Caco-2 (cell line): Measurements from ENCODE around the gene SLC23A1. TPM values are rescaled to one million over a fixed set of nuclear protein-coding genes. Genes with fewer than 3 reads are reported as not detected.

Experiments used
- BruUV-seq: library from RNA; stranded (reverse); fragments of 400-500 nt; replicated peaks from 2 replicates; lab custom pipeline; 2021; lab: Mats Ljungman, UMichigan
- CTCF ChIA-PET: fragments of 300-600 bp; sonication (Branson Sonifier 250); formaldehyde crosslinking; loops from one replicate; lab custom pipeline; 2022; ENCODE audit warnings: antibody characterized with exemption; lab: Charles Lee
- POLR2A ChIA-PET: fragments of 300-600 bp; sonication (Branson Sonifier 250); formaldehyde crosslinking; loops from one replicate; lab custom pipeline; 2022; ENCODE audit warnings: antibody characterized with exemption; lab: Charles Lee
- DNase-seq, 2 experiments: peaks; one replicate each; pipeline versions ENCODE4 v3.0.0 to v3.0.0-alpha.2; 2020 to 2022
- H3K27me3 ChIP-seq: replicated peaks from 2 replicates; pipeline ENCODE4 v1.6.0; 2011; ENCODE audit warnings: low read length; ENCODE audit not compliant: control insufficient read depth, insufficient read depth
- H3K36me3 ChIP-seq: 2 replicates; pipeline ENCODE4 v1.5.1; 2011; ENCODE audit warnings: low read length; ENCODE audit not compliant: control insufficient read depth, insufficient read depth
- H3K4me1 ChIP-seq: fragments of 250-450 bp; sonication (Bioruptor Pico); 2 replicates; pipeline ENCODE4 v1.5.1; 2020; ENCODE audit warnings: mild to moderate bottlenecking
- H3K4me3 ChIP-seq: 2 replicates; pipeline ENCODE4 v1.5.1; 2011; ENCODE audit warnings: low read depth, mild to moderate bottlenecking, control low read depth, low read length
- H3K9me3 ChIP-seq: fragments of 250-450 bp; sonication (Bioruptor Pico); 2 replicates; pipeline ENCODE4 v1.5.1; 2020; ENCODE audit warnings: mild to moderate bottlenecking, moderate library complexity
- H3K27ac Mint-ChIP-seq: one replicate; pipeline ENCODE4 v1.8.0; 2022; ENCODE audit warnings: mixed read lengths; ENCODE audit not compliant: unreplicated experiment
- H3K27me3 Mint-ChIP-seq: one replicate; pipeline ENCODE4 v1.8.0; 2022; ENCODE audit warnings: mixed read lengths; ENCODE audit not compliant: insufficient read depth, unreplicated experiment
- H3K36me3 Mint-ChIP-seq: one replicate; pipeline ENCODE4 v1.8.0; 2022; ENCODE audit warnings: mild to moderate bottlenecking, mixed read lengths; ENCODE audit not compliant: insufficient read depth, unreplicated experiment
- H3K4me1 Mint-ChIP-seq: one replicate; pipeline ENCODE4 v1.8.0; 2022; ENCODE audit warnings: low read depth, mixed read lengths; ENCODE audit not compliant: unreplicated experiment
- H3K4me3 Mint-ChIP-seq: one replicate; pipeline ENCODE4 v1.8.0; 2022; ENCODE audit warnings: mild to moderate bottlenecking, moderate library complexity, mixed read lengths; ENCODE audit not compliant: unreplicated experiment
- H3K9me3 Mint-ChIP-seq: one replicate; pipeline ENCODE4 v1.8.0; 2022; ENCODE audit warnings: mixed read lengths; ENCODE audit not compliant: unreplicated experiment
- intact Hi-C: fragments of 100-400 bp; cut with micrococcal nuclease; formaldehyde crosslinking; loops from one replicate; pipeline ENCODE4 v1.10.0; 2022; ENCODE audit not compliant: unreplicated experiment
- total RNA-seq: library from RNA; stranded (reverse); gene quantifications from 2 replicates; pipeline ENCODE4 v1.2.3, GENCODE V29; 2022
- TF ChIP-seq, protein P1 (sequence below), 2 experiments: fragments of 200-600 bp in 1 of 2; IDR thresholded peaks; 1 replicate in 1 of 2; 2 replicates in 1 of 2; pipeline versions ENCODE4 v1.5.1 to v1.8.0; 2011 to 2022; ENCODE audit warnings: antibody characterized with exemption in 1 of 2, control low read depth in 1 of 2, inconsistent platforms in 1 of 2, low read depth in 1 of 2, low read length in 1 of 2, mild to moderate bottlenecking in 1 of 2, moderate library complexity in 1 of 2; ENCODE audit not compliant: insufficient read depth in 1 of 2, severe bottlenecking in 1 of 2, unreplicated experiment in 1 of 2

Gene SLC23A1
- total RNA-seq, 1 experiment from 2014 or later = 20.4 TPM

DNA sequence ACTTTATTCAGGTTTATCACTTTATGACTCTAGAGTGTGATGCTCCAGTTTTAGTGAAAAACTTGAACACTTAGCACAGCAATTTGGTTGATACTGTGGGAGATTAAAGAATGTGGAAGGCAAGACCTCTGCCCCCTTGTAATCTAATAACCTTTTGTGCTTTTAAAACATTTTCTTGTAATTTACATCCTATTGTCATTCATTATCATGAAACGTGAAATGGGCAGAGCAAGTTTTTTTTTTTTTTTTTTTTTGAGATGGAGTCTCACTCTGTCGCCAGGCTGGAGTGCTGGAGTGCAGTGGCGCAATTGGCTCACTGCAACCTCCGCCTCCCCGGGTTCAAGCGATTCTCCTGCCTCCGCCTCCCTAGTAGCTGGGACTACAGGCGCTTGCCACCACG lies 39.6 kb downstream of the SLC23A1 start:
- BruUV-seq = no TSS peak
- Mint-ChIP-seq H3K27me3 (no peaks in the 10 kb centered on the region), H3K36me3 (peaks cover 66% of the 10 kb centered on the region), H3K9me3 (no peaks in the 10 kb centered on the region), H3K27ac (peak overlapping the region; percentile 98), H3K4me1 (peaks cover 13% of the 10 kb centered on the region), H3K4me3 (peak overlapping the region; percentile 96)
- CTCF ChIA-PET = no interaction called here
- intact Hi-C loops = loop anchor here (2.0 kb wide), 1 partner anchor 13 kb away; no protein-coding TSS in a partner anchor
- H3K4me1 ChIP-seq = peaks cover 6% of the 10 kb centered on the region; the same call in 1 of the 2 replicates
- no peaks in the 10 kb centered on the region for H3K9me3 ChIP-seq
- POLR2A ChIA-PET = no interaction called here
- peak overlapping the region; percentile 92 for H3K4me3 ChIP-seq
- TF ChIP-seq, protein P1, sequence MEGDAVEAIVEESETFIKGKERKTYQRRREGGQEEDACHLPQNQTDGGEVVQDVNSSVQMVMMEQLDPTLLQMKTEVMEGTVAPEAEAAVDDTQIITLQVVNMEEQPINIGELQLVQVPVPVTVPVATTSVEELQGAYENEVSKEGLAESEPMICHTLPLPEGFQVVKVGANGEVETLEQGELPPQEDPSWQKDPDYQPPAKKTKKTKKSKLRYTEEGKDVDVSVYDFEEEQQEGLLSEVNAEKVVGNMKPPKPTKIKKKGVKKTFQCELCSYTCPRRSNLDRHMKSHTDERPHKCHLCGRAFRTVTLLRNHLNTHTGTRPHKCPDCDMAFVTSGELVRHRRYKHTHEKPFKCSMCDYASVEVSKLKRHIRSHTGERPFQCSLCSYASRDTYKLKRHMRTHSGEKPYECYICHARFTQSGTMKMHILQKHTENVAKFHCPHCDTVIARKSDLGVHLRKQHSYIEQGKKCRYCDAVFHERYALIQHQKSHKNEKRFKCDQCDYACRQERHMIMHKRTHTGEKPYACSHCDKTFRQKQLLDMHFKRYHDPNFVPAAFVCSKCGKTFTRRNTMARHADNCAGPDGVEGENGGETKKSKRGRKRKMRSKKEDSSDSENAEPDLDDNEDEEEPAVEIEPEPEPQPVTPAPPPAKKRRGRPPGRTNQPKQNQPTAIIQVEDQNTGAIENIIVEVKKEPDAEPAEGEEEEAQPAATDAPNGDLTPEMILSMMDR (IDR thresholded peaks at IDR 0.05; ENCODE audit: insufficient read depth in 1 of 2, low read depth in 1 of 2, low read length in 1 of 2, severe bottlenecking in 1 of 2, unreplicated experiment in 1 of 2) = no peak
- H3K27me3 ChIP-seq = no peaks in the 10 kb centered on the region
- H3K36me3 ChIP-seq = no peaks in the 10 kb centered on the region
- no peak for DNase-seq

DNA sequence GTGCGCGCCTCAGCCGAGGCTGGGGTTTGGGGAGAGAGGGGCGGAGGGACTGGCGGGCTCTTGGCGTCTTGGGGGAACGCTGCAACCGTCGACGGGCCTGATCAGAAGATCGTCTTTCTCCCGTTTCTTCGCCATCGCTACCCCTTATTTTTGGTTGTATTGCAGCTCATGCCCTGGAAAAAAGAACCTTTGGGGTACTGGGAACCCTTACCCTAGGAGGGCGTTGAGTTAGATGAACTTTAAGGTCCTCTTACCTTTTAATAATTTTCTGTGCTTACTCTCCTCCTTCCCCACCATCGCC lies 40.7 kb downstream of the SLC23A1 start:
- Mint-ChIP-seq H3K9me3 (no peaks in the 10 kb centered on the region), H3K27me3 (no peaks in the 10 kb centered on the region), H3K4me3 (peak overlapping the region; percentile 96), H3K36me3 (peaks cover 63% of the 10 kb centered on the region), H3K27ac (peak overlapping the region; percentile 98), H3K4me1 (peaks cover 13% of the 10 kb centered on the region)
- ChIA-PET POLR2A (interaction anchor here (0.6 to 1.8 kb wide), 19 partner anchors 10 to 662 kb away, joined by 3 to 38 read pairs (median 5); partner anchors contain the start of genes CXXC5, DNAJC18, MATR3 and SIL1), CTCF (interaction anchor here (0.6 to 1.2 kb wide), 8 partner anchors 28 to 1297 kb away, joined by 3 to 8 read pairs (median 4); no protein-coding TSS in a partner anchor)
- Histone ChIP-seq H3K9me3 (no peaks in the 10 kb centered on the region), H3K4me1 (peaks cover 6% of the 10 kb centered on the region; the same call in 1 of the 2 replicates), H3K27me3 (no peaks in the 10 kb centered on the region), H3K36me3 (no peaks in the 10 kb centered on the region), H3K4me3 (peak overlapping the region; percentile 92)
- intact Hi-C loops = loop anchor here (1.0 to 2.0 kb wide), 2 partner anchors 14 to 51 kb away; no protein-coding TSS in a partner anchor
- TF ChIP-seq, protein P1 (IDR thresholded peaks at IDR 0.05; ENCODE audit: insufficient read depth in 1 of 2, low read depth in 1 of 2, low read length in 1 of 2, severe bottlenecking in 1 of 2, unreplicated experiment in 1 of 2) = no peak
- no TSS peak for BruUV-seq
- DNase-seq = no peak

DNA sequence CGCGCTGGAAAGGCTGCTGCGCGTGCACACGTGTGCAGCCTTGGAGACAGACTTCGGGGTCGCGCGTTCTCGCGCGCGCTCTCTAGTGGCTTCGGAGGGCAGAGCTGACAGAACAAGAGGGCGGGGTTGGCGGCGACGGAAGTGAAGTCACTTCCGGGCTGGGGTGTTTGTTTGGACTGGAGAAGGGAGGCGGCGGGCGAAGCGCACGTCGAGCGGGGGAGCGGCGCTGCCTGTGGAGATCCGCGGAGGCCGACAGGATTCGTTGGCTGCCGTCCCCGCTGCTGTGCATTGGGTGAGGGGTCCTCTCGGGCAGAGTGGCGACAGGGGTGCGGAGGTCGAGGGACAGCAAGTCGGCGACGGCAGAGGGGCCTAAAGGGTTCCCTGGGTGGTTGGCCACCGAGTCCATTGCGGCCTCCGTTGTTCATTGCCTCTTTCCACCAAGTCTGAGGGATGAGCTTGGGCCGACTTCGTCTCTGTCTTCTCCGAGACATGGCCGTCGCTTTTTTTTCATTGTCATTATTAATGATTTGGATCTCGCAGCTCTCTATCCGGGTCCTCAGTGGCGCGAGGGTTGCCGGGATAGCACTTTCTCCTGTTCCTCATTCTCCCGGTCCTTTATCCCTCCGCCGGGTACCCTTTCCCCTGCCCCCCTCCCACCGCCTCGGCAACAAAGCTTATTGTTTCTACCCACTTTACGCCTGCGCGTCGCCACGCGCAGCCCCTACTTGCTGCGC lies 41.2 kb downstream of the SLC23A1 start, which contains the start of gene PAIP2:
PAIP2 (plus strand) TSS at position 166 of the 734 bp plus-strand sequence. CDS start 21,931 bp downstream, outside the sequence.
- DNase-seq = peak; percentile 98
- Mint-ChIP-seq H3K4me1 (peaks cover 13% of the 10 kb centered on the region), H3K27ac (peak within 1 kb of the TSS; percentile 98), H3K36me3 (peaks cover 63% of the 10 kb centered on the region), H3K27me3 (no peaks in the 10 kb centered on the region), H3K9me3 (no peaks in the 10 kb centered on the region), H3K4me3 (peak within 1 kb of the TSS; percentile 96)
- H3K4me1 ChIP-seq = peaks cover 6% of the 10 kb centered on the region; the same call in 1 of the 2 replicates
- no peaks in the 10 kb centered on the region for H3K36me3 ChIP-seq
- H3K27me3 ChIP-seq = no peaks in the 10 kb centered on the region
- CTCF ChIA-PET = interaction anchor here (0.6 to 1.2 kb wide), 14 partner anchors 10 to 1298 kb away, joined by 3 to 8 read pairs (median 4); no protein-coding TSS in a partner anchor
- BruUV-seq = TSS peak; percentile 89
- no peaks in the 10 kb centered on the region for H3K9me3 ChIP-seq
- TF ChIP-seq, protein P1 (IDR thresholded peaks at IDR 0.05; ENCODE audit: insufficient read depth in 1 of 2, low read depth in 1 of 2, low read length in 1 of 2, severe bottlenecking in 1 of 2, unreplicated experiment in 1 of 2) = peak; percentile 66 to 91
- intact Hi-C loops = loop anchor here (1.0 to 2.0 kb wide), 3 partner anchors 15 to 51 kb away; no protein-coding TSS in a partner anchor
- H3K4me3 ChIP-seq = peak within 1 kb of the TSS; percentile 92
- POLR2A ChIA-PET = interaction anchor here (0.6 to 1.8 kb wide), 19 partner anchors 10 to 662 kb away, joined by 3 to 38 read pairs (median 5); partner anchors contain the start of genes CXXC5, DNAJC18, MATR3 and SIL1
